Measurements from ENCODE around the gene VRK1.

DNA sequence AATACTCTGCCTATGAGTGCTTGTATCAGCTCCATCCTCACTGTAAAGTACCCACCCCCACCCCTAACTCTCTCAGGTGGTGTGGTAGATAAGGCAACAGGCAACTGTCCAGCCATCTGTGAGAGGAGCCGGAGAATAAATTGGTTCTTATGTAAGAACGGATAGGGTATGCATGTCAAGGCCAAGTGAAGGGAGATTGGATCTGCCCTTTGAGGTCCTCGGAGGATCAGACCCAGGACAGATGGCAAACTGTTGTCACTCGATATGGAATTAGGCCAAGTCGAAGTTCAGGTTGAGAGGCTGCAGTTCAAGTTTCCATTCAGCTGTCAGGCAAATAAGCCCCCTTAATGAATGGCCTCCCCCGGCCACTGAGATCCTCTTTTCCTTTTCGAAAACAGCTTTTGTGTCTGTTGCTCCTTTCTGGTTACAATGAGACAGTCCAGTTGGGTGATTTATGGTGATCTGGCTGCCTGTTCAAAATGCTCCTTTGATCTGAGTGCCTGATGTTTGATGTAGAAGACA is 120.3 kb downstream of the VRK1 start:
- TF ChIP-seq, protein P1, sequence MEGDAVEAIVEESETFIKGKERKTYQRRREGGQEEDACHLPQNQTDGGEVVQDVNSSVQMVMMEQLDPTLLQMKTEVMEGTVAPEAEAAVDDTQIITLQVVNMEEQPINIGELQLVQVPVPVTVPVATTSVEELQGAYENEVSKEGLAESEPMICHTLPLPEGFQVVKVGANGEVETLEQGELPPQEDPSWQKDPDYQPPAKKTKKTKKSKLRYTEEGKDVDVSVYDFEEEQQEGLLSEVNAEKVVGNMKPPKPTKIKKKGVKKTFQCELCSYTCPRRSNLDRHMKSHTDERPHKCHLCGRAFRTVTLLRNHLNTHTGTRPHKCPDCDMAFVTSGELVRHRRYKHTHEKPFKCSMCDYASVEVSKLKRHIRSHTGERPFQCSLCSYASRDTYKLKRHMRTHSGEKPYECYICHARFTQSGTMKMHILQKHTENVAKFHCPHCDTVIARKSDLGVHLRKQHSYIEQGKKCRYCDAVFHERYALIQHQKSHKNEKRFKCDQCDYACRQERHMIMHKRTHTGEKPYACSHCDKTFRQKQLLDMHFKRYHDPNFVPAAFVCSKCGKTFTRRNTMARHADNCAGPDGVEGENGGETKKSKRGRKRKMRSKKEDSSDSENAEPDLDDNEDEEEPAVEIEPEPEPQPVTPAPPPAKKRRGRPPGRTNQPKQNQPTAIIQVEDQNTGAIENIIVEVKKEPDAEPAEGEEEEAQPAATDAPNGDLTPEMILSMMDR (IDR thresholded peaks at IDR 0.05; ENCODE audit: low read depth, low read length), result no peak
- no peak for TF ChIP-seq POLR2A (IDR thresholded peaks at IDR 0.05; ENCODE audit: extremely low read depth, insufficient read length)
